Nephron progenitor cell (in vitro differentiated cells): ENCODE measurements around the gene DPP10.
"Not testable (repeated sequence)": the region's sequence is repeated elsewhere in the genome, so short reads cannot be mapped to it uniquely, and the experiment has no call there.

ENCODE experiments used
- DNase-seq: peaks from one replicate; pipeline ENCODE4 v3.0.0; 2021
- H3K27ac Mint-ChIP-seq: 2 replicates; pipeline ENCODE4 v1.8.0; 2021; ENCODE audit warnings: mild to moderate bottlenecking, moderate library complexity, mixed read lengths
- H3K27me3 Mint-ChIP-seq: 2 replicates; pipeline ENCODE4 v1.8.0; 2021; ENCODE audit warnings: mild to moderate bottlenecking, low read depth, mixed read lengths; ENCODE audit not compliant: poor library complexity
- H3K36me3 Mint-ChIP-seq: 2 replicates; pipeline ENCODE4 v1.8.0; 2021; ENCODE audit warnings: low read depth, mixed read lengths
- H3K4me1 Mint-ChIP-seq: 2 replicates; pipeline ENCODE4 v1.8.0; 2021; ENCODE audit warnings: mixed read lengths
- H3K4me3 Mint-ChIP-seq: 2 replicates; pipeline ENCODE4 v1.8.0; 2021; ENCODE audit warnings: mild to moderate bottlenecking, moderate library complexity, mixed read lengths
- H3K9me3 Mint-ChIP-seq: 2 replicates; pipeline ENCODE4 v1.8.0; 2021; ENCODE audit warnings: mild to moderate bottlenecking, moderate library complexity, mixed read lengths
- TF ChIP-seq, protein P1 (sequence below): fragments of 200-600 bp; sonication (generic); IDR thresholded peaks from 2 replicates; pipeline ENCODE4 v1.5.0; 2021; ENCODE audit warnings: antibody characterized with exemption

DPP10 gene

DNA sequence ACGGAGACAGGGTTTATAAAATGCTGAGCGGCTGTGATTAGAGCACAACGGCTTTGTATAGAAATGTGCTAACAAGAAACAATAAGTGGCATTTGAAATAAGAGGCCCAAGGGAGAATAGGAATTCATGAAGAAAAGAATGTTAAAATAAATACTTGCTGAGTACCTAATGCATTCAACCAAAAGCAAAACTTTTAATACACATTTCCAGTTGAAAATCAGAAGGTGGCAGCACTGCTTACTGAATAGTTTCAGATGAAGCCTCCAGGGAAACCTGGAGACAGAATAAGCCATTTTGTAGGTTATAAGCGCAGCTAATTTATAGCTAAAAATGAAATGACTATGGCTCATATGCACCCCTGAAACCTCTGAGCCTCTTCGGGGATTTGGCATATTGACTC lies 286.6 kb downstream of the DPP10 start:
- H3K9me3 Mint-ChIP-seq = no peaks in the 10 kb centered on the region
- peaks cover 5% of the 10 kb centered on the region for H3K4me1 Mint-ChIP-seq
- no peak overlapping the region for H3K4me3 Mint-ChIP-seq
- TF ChIP-seq, protein P1, sequence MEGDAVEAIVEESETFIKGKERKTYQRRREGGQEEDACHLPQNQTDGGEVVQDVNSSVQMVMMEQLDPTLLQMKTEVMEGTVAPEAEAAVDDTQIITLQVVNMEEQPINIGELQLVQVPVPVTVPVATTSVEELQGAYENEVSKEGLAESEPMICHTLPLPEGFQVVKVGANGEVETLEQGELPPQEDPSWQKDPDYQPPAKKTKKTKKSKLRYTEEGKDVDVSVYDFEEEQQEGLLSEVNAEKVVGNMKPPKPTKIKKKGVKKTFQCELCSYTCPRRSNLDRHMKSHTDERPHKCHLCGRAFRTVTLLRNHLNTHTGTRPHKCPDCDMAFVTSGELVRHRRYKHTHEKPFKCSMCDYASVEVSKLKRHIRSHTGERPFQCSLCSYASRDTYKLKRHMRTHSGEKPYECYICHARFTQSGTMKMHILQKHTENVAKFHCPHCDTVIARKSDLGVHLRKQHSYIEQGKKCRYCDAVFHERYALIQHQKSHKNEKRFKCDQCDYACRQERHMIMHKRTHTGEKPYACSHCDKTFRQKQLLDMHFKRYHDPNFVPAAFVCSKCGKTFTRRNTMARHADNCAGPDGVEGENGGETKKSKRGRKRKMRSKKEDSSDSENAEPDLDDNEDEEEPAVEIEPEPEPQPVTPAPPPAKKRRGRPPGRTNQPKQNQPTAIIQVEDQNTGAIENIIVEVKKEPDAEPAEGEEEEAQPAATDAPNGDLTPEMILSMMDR = no peak
- H3K27me3 Mint-ChIP-seq = no peaks in the 10 kb centered on the region
- DNase-seq = no peak
- no peak overlapping the region for H3K27ac Mint-ChIP-seq
- H3K36me3 Mint-ChIP-seq = no peaks in the 10 kb centered on the region

DNA sequence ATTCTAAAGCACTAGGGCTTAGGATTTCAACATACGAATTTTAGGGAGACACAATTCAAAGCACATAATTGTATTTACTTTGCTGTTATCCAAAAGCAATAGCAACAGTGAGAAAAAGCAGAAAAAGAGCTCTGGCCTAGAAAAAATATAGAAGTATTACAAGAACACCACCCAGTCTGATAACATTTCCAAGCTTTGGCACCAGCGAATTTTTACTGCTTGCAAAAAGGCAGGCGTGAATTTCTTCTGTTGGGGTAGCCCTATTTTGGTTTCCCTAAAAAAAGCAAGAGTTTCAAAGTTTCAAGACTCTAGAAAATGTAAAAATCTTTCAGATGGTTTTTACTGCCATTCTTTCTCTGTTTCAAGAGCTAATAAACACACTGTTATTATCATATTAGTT lies 292.7 kb downstream of the DPP10 start:
- Mint-ChIP-seq H3K27me3 (no peaks in the 10 kb centered on the region), H3K4me1 (no peaks in the 10 kb centered on the region), H3K27ac (no peak overlapping the region), H3K9me3 (no peaks in the 10 kb centered on the region), H3K4me3 (no peak overlapping the region), H3K36me3 (no peaks in the 10 kb centered on the region)
- TF ChIP-seq, protein P1 = no peak
- DNase-seq = no peak

DNA sequence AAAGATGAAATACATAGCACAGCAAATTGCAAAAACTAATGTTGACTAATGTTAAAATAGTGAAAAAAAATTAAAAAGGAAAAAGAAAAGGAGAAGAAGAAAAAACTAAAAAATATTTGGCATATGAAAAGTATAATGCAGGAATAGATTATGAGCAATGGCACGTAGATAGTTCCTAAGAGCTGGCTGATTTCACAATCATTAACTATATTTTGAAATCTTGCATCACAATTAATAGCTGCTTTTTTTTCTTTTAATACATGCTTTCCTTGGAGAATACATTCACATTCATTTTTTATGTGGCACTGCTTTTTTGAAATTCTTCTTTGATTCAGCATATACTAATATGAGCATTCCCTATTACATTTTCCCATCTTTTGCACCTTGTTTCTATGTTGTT lies 299.8 kb downstream of the DPP10 start:
- Mint-ChIP-seq H3K27me3 (no peaks in the 10 kb centered on the region), H3K36me3 (no peaks in the 10 kb centered on the region), H3K4me1 (no peaks in the 10 kb centered on the region), H3K27ac (no peak overlapping the region), H3K4me3 (no peak overlapping the region), H3K9me3 (no peaks in the 10 kb centered on the region)
- TF ChIP-seq, protein P1 = no peak
- no peak for DNase-seq

GRCh38 chr2:114745700-114746099 lies 303.3 kb downstream of the DPP10 start:
- TF ChIP-seq, protein P1 = no peak
- no peak overlapping the region for H3K4me3 Mint-ChIP-seq
- no peak for DNase-seq
- peak overlapping the region; percentile 0 for H3K27ac Mint-ChIP-seq
- H3K9me3 Mint-ChIP-seq = no peaks in the 10 kb centered on the region
- no peaks in the 10 kb centered on the region for H3K4me1 Mint-ChIP-seq
- no peaks in the 10 kb centered on the region for H3K36me3 Mint-ChIP-seq
- H3K27me3 Mint-ChIP-seq = no peaks in the 10 kb centered on the region

DNA sequence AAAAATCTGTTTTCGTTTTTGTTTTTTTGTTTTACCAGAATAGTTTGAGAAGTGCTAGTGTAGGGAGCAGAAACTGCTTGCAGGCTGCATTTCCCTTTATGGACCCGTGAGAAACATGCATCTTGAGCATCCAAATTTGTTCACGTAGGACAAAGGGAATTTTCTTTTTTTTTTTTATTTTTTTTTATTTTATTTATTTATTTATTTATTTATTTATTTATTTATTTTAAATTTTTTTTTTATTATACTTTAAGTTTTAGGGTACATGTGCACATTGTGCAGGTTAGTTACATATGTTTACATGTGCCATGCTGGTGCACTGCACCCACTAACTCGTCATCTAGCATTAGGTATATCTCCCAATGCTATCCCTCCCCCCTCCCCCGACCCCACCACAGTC lies 305.7 kb downstream of the DPP10 start:
- not testable (repeated sequence) for H3K4me3 Mint-ChIP-seq, H3K27me3 Mint-ChIP-seq, DNase-seq, H3K9me3 Mint-ChIP-seq, H3K4me1 Mint-ChIP-seq, H3K27ac Mint-ChIP-seq, H3K36me3 Mint-ChIP-seq

GRCh38 chr2:114752425-114752824 lies 310.0 kb downstream of the DPP10 start:
- Mint-ChIP-seq H3K27me3 (peaks cover 6% of the 10 kb centered on the region), H3K4me1 (no peaks in the 10 kb centered on the region), H3K9me3 (no peaks in the 10 kb centered on the region), H3K4me3 (no peak overlapping the region), H3K36me3 (no peaks in the 10 kb centered on the region), H3K27ac (no peak overlapping the region)
- TF ChIP-seq, protein P1 = no peak
- no peak for DNase-seq
